SK-N-SH (cell line): Measurements from ENCODE around the gene SRPK1. TPM values are rescaled to one million over a fixed set of nuclear protein-coding genes. Genes with fewer than 3 reads are reported as not detected.
"Not testable (repeated sequence)": the region's sequence is repeated elsewhere in the genome, so short reads cannot be mapped to it uniquely, and the experiment has no call there.

ENCODE experiments used
- CTCF ChIA-PET: fragments of 300-600, 350-600 bp; formaldehyde crosslinking; extraction: SDS; loops from one replicate; lab custom pipeline; 2021; lab: Yijun Ruan, JAX
- POLR2A ChIA-PET: fragments of 350-600 bp; sonication (Branson Sonifier 250); formaldehyde crosslinking; extraction: SDS; loops from one replicate; lab custom pipeline; 2020; ENCODE audit warnings: antibody characterized with exemption, inconsistent platforms; lab: Yijun Ruan, JAX
- DNase-seq: peaks from one replicate; pipeline ENCODE4 v3.0.0; 2012
- H2AFZ ChIP-seq: fragments of 200-600 bp; sonication (generic); 2 replicates; pipeline ENCODE4 v1.8.1; 2016; ENCODE audit warnings: antibody characterized with exemption, mild to moderate bottlenecking, low read depth
- H3F3A ChIP-seq: fragments of 200-600 bp; sonication (generic); replicated peaks from 2 replicates; pipeline ENCODE3; 2016; ENCODE audit warnings: antibody characterized with exemption, mild to moderate bottlenecking; ENCODE audit not compliant: insufficient read depth
- H3K27ac ChIP-seq, 2 experiments: fragments of 200-500 bp in 1 of 2; fragments of 200-600 bp in 1 of 2; sonication (Bioruptor generic) in 1 of 2; sonication (generic), shearing (Covaris generic) in 1 of 2; 2 replicates each; pipeline versions ENCODE4 v1.5.1 to v1.6.1; 2014 to 2016; ENCODE audit warnings: low read depth in 2 of 2, inconsistent platforms in 1 of 2, low read length in 1 of 2, mild to moderate bottlenecking in 1 of 2, mixed read lengths in 1 of 2
- H3K27me3 ChIP-seq: fragments of 200-600 bp; sonication (generic), shearing (Covaris generic); 2 replicates; pipeline ENCODE4 v1.6.1; 2016; ENCODE audit warnings: mixed run types; ENCODE audit not compliant: insufficient read depth
- H3K36me3 ChIP-seq, 2 experiments: fragments of 200-500 bp in 1 of 2; fragments of 200-600 bp in 1 of 2; sonication (Bioruptor generic) in 1 of 2; sonication (generic) in 1 of 2; replicated peaks in 1 of 2; 2 replicates each; pipeline versions ENCODE3 to v1.5.1; 2014 to 2016; ENCODE audit warnings: low read length in 1 of 2, mild to moderate bottlenecking in 1 of 2; ENCODE audit not compliant: insufficient read depth in 2 of 2, control insufficient read depth in 1 of 2
- H3K4me1 ChIP-seq, 2 experiments: fragments of 200-500 bp in 1 of 2; fragments of 200-600 bp in 1 of 2; sonication (Bioruptor generic) in 1 of 2; sonication (generic), shearing (Covaris generic) in 1 of 2; 2 replicates each; pipeline versions ENCODE4 v1.5.1 to v1.6.1; 2014 to 2016; ENCODE audit warnings: low read depth in 1 of 2, low read length in 1 of 2, mixed run types in 1 of 2; ENCODE audit not compliant: insufficient read depth in 2 of 2, control insufficient read depth in 1 of 2
- H3K4me2 ChIP-seq: fragments of 200-600 bp; sonication (generic), shearing (Covaris generic); 2 replicates; pipeline ENCODE4 v1.6.1; 2017; ENCODE audit warnings: mixed run types
- H3K4me3 ChIP-seq, 2 experiments: fragments of 200-500 bp in 1 of 2; fragments of 200-600 bp in 1 of 2; sonication (Bioruptor generic) in 1 of 2; sonication (generic), shearing (Covaris generic) in 1 of 2; 2 replicates each; pipeline versions ENCODE4 v1.5.1 to v1.8.1; 2014 to 2016; ENCODE audit warnings: low read depth in 2 of 2, inconsistent platforms in 1 of 2, low read length in 1 of 2, mild to moderate bottlenecking in 1 of 2, mixed read lengths in 1 of 2, moderate library complexity in 1 of 2
- H3K79me2 ChIP-seq: fragments of 200-600 bp; sonication (generic); 2 replicates; pipeline ENCODE4 v1.8.1; 2017; ENCODE audit warnings: mild to moderate bottlenecking; ENCODE audit not compliant: insufficient read depth
- H3K9ac ChIP-seq: fragments of 200-600 bp; sonication (generic); 2 replicates; pipeline ENCODE4 v1.6.1; 2017; ENCODE audit warnings: mixed run types
- H3K9me2 ChIP-seq: fragments of 200-600 bp; sonication (generic); 2 replicates; pipeline ENCODE4 v1.6.1; 2017; ENCODE audit warnings: mixed run types
- H3K9me3 ChIP-seq: fragments of 200-600 bp; sonication (generic); 2 replicates; pipeline ENCODE4 v1.6.1; 2017; ENCODE audit warnings: mixed run types, mild to moderate bottlenecking, moderate library complexity
- H4K20me1 ChIP-seq: fragments of 200-600 bp; sonication (generic); 2 replicates; pipeline ENCODE4 v1.6.1; 2017; ENCODE audit warnings: mild to moderate bottlenecking, mixed run types; ENCODE audit not compliant: insufficient read depth
- MXI1 ChIP-seq: IDR thresholded peaks from 2 replicates; pipeline ENCODE4 v1.6.1; 2012; ENCODE audit warnings: mild to moderate bottlenecking, low read depth, low read length, improper control_type of control experiment
- RCOR1 ChIP-seq: fragments of 150-350 bp; IDR thresholded peaks from 2 replicates; pipeline ENCODE4 v1.6.1; 2017; ENCODE audit warnings: antibody characterized with exemption, low read length
- TAF1 ChIP-seq: IDR thresholded peaks from 2 replicates; pipeline ENCODE4 v1.6.1; 2012; ENCODE audit warnings: low read depth, mild to moderate bottlenecking, low read length, moderate library complexity, borderline replicate concordance
- WGBS: methylation state at CpG from one replicate; pipeline ENCODE4 v1.1.6; 2017; ENCODE audit warnings: low lambda C conversion rate; 5-methylcytosine and 5-hydroxymethylcytosine counted together
- polyA plus RNA-seq, 3 experiments: library from polyadenylated mRNA; depleted of rRNA; stranded (reverse); fragments of >200 nt; gene quantifications; 2 replicates each; pipeline ENCODE4 v1.2.3, GENCODE V29; 2012

SRPK1 gene
- polyA plus RNA-seq, 1 of the 3 experiments (the other 2 are of a cell fraction): 10.6 TPM

DNA sequence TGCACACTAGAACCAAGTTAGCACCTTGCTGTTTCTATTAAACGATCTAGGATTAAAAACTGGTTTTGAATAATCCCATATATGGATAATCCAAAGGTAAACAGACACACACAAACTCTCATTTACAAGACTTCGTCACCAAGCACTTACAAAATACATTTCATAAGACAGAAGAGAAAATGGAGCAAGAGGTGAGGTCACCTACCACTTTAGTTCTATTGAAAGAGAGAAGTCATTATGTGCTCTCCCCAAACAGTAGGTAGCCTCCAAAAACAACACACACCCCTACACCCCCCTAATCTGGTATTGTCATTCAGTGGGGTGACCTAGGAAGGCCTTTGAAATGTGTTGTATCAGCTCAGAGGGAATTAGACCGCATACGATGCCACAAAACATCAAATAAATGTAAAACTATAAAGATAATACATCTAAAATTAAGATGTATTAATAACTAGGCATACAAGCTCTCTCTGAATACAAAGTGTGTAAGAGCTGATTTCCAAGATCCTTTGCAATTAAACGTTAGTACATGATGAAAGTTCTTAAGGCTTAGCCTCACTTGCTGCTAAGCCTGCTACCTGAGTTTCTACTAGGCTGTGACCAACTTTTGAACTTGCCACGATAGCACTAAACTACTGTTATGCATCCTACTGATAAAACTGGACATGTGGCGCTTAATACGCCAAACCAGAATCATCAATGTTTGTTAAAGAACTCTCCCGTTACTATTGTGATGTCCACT lies 1.6 kb downstream of the SRPK1 start:
- peaks cover 7 to 9% of the 10 kb centered on the region in 2 experiments; a peak in 3 of 4 replicates for H3K4me1 ChIP-seq
- H3K27ac ChIP-seq: peak overlapping the region; percentile 6 to 60; a peak in 2 of 4 replicates
- peaks cover 66% of the 10 kb centered on the region for H3K79me2 ChIP-seq
- H2AFZ ChIP-seq: 0 out of 2 replicates have a peak overlapping the region, but pooled peaks have one; percentile 1
- ChIA-PET CTCF (no interaction called here), POLR2A (no interaction called here)
- no peaks in the 10 kb centered on the region for H3K9me3 ChIP-seq
- peaks cover 0 to 5% of the 10 kb centered on the region in 2 experiments for H3K36me3 ChIP-seq
- 19% methylated on average over 9 of the region's 9 CpGs for WGBS
- peak overlapping the region; percentile 77 for H3K9ac ChIP-seq
- DNase-seq: no peak
- H3K9me2 ChIP-seq: no peaks in the 10 kb centered on the region
- peaks cover 7% of the 10 kb centered on the region; the same call in 1 of the 2 replicates for H4K20me1 ChIP-seq
- H3F3A ChIP-seq: no peaks in the 10 kb centered on the region
- TF ChIP-seq TAF1: no peak
- peak; percentile 43 for TF ChIP-seq MXI1
- H3K4me2 ChIP-seq: peak overlapping the region; percentile 85
- H3K27me3 ChIP-seq: no peaks in the 10 kb centered on the region
- peak overlapping the region; percentile 76 to 82 for H3K4me3 ChIP-seq

DNA sequence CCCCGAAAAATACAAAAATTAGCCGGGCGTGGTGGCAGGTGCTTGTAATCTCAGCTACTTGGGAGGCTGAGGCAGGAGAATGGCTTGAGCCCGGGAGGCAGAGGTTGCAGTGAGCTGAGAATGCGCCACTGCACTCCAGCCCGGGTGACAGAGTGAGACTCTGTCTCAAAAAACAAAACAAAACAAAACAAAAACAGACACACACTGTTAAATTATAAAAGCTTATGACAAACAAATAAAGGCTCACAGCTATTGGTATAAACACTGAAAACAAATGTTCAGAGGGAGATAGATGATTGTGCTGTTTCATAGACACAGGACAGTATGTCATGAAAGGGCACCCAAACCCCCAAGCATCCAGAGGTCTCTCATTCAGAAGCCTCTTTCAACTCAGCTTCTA lies 4.0 kb downstream of the SRPK1 start:
- Histone ChIP-seq H3K79me2 (peaks cover 90% of the 10 kb centered on the region), H3K36me3 (peaks cover 0 to 18% of the 10 kb centered on the region in 2 experiments)
- H3K27ac ChIP-seq, H3K9ac ChIP-seq, H3K27me3 ChIP-seq, POLR2A ChIA-PET, H4K20me1 ChIP-seq, H3K4me3 ChIP-seq, H2AFZ ChIP-seq, H3F3A ChIP-seq, H3K4me2 ChIP-seq, H3K9me2 ChIP-seq, H3K9me3 ChIP-seq, H3K4me1 ChIP-seq, DNase-seq: not testable (repeated sequence)
- 91% methylated on average over 6 of the region's 6 CpGs for WGBS
- CTCF ChIA-PET: interaction anchor here (0.9 to 1.0 kb wide), 2 partner anchors 9 to 25 kb away, joined by 3 to 4 read pairs; no protein-coding TSS in a partner anchor

DNA sequence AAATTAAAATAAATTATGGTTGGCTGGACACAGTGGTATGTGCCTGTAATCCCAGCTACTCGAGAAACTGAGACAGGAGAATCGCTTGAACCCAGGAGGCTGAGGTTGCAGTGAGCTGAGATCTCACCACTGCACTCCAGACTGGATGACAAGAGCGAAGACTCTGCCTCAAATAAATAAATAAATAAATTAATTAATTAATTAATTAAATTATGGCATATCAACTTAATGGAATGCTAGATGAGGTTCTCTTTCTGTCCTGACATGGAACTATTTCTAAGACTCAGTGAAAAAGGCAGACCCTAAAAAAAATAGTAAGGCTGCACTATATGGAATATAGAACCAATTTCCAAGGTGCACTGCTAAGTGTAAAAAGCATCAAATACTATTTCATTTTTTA lies 4.8 kb downstream of the SRPK1 start:
- H2AFZ ChIP-seq: no peak overlapping the region
- no peak overlapping the region for H3K4me2 ChIP-seq
- peaks cover 0 to 25% of the 10 kb centered on the region in 2 experiments for H3K36me3 ChIP-seq
- no peak for DNase-seq
- no peak overlapping the region for H3K27ac ChIP-seq
- H3K79me2 ChIP-seq: peaks cover 93% of the 10 kb centered on the region
- no peaks in the 10 kb centered on the region for H3F3A ChIP-seq
- ChIA-PET POLR2A (interaction anchor here (0.8 kb wide), 1 partner anchor 33 kb away, joined by 3 read pairs; no protein-coding TSS in a partner anchor), CTCF (interaction anchor here (1.0 kb wide), 1 partner anchor 10 kb away, joined by 4 read pairs; no protein-coding TSS in a partner anchor)
- no peaks in the 10 kb centered on the region for H3K9me2 ChIP-seq
- no peaks in the 10 kb centered on the region for H3K27me3 ChIP-seq
- H3K9me3 ChIP-seq: no peaks in the 10 kb centered on the region
- no peak overlapping the region for H3K9ac ChIP-seq
- 100% methylated on average over 3 of the region's 3 CpGs for WGBS
- TF ChIP-seq RCOR1: no peak
- H3K4me3 ChIP-seq: no peak overlapping the region
- peaks cover 7 to 9% of the 10 kb centered on the region in 2 experiments; a peak in 3 of 4 replicates for H3K4me1 ChIP-seq
- H4K20me1 ChIP-seq: peaks cover 7% of the 10 kb centered on the region; the same call in 1 of the 2 replicates
